NCI-H128 (cell line): ENCODE data around the gene TPRKB.
"Not testable (repeated sequence)": the region's sequence is repeated elsewhere in the genome, so short reads cannot be mapped to it uniquely, and the experiment has no call there.

Experiments used
- DNase-seq: peaks from one replicate; lab custom pipeline; 2025; ENCODE audit not compliant: unreplicated experiment; lab: John Stamatoyannopoulos, UW

TPRKB gene

GRCh38 chr2:73740767-73741166 lies 3.6 kb upstream of the TPRKB start:
- DNase-seq = no peak

DNA sequence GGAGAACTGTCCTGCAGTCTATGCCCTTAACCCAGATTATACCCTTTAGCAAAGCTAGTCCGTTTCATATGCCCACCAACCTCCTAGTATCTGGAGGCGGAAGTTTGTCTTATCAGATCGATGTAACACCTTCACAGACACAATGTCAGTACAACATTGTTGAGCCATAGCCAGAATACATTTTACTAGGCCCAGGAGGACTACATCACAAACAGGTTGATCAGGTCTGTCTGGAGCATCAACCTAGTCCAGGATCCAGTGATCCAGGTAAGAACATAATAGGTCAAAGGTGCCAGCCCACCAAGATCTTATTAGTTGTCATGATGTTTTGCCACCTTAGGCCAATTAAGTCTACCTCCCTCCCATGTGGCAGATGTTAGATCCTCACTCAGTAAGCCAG lies 2.0 kb upstream of the TPRKB start:
- DNase-seq = no peak

- DNase-seq = no peak
These were observed 767 bp downstream of the TPRKB start for GRCh38 chr2:73736378-73736777.

DNA sequence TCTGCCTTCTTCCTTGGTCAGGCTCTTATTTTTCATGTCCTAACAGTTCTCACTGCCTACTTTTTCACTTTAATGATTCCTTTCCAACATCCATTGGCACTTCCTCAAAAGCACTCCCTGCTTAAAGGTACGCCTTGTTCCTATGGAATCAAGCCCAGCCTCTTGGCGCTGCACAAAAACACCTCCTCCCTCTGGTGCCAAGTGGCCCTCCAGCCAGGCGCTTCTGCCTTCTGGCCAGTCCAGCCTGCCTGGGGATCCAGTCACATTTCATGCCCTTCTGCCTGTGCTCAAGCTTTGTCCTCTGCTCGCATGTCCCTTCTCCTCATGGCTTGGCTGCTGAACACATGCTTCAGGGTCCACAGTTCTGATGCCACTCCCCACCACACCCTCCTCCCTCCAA lies 6.3 kb downstream of the TPRKB start:
- no peak for DNase-seq

GRCh38 chr2:73728711-73729110 lies 8.4 kb downstream of the TPRKB start:
- no peak for DNase-seq

- no peak for DNase-seq
These were observed 9.1 kb downstream of the TPRKB start for GRCh38 chr2:73728043-73728442.

DNA sequence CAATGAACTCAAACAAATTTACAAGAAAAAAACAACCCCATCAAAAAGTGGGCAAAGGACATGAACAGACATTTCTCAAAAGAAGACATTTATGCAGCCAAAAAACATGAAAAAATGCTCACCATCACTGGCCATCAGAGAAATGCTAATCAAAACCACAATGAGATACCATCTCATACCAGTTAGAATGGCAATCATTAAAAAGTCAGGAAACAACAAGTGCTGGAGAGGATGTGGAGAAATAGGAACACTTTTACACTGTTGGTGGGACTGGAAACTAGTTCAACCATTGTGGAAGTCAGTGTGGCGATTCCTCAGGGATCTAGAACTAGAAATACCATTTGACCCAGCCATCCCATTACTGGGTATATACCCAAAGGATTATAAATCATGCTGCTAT lies 10.5 kb downstream of the TPRKB start:
- not testable (repeated sequence) for DNase-seq

DNA sequence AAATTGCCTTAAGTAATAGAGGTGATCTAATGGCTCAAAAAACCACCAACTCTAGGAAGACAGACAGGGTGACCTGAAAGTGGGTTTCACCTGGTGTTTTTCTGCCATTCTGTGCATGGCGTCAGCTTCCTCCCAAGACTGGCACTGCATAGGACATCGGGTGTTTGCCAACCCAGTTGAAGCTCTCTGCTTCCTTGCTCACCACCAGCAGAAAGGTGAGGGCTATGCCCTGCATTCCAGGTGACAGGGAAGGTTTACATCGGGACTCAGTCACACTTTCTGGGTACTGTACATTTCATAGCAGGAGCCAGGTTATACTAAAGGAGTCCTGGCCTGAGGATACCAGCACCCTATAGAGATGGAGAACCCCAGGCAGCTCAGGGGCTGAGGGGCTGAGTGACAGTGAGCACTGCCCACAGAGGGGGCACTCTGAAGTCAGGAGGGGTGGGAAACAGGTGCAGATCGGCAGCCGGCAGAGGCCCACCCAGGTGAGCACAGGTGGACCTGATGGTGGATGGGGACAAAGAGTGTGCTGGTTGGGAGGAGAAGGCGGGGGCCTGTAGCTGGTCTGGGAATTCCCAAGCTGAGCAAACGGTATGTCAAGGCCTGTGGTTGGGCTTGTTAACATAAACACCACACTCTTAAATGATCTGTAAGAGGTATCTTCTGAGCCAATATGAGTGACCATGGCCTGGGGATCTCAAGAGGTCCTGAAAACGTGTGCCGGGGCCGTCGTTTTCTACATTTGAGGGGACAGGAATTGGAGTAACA lies 18.1 kb downstream of the TPRKB start:
- no peak for DNase-seq

GRCh38 chr2:73718421-73718820 lies 18.7 kb downstream of the TPRKB start:
- no peak for DNase-seq

GRCh38 chr2:73717695-73718094 lies 19.4 kb downstream of the TPRKB start:
- DNase-seq = not testable (repeated sequence)

DNA sequence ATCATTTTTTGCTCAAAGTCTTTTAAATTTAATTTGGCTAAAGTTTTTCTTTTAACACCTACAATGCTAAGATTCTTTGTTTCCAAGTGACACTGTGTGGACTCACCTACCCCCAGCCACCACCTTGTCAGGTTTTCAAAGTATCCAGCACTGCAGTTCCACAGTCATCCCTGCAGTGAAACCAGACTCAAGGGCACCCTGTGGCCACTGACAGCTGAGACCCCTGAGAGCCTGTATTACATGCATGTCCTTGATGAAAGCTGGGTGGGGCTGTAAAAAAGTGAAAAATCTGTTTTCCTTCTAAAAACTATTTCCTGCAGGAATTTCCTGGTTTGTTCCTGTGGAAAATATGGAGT lies 19.9 kb downstream of the TPRKB start:
- no peak for DNase-seq

DNA sequence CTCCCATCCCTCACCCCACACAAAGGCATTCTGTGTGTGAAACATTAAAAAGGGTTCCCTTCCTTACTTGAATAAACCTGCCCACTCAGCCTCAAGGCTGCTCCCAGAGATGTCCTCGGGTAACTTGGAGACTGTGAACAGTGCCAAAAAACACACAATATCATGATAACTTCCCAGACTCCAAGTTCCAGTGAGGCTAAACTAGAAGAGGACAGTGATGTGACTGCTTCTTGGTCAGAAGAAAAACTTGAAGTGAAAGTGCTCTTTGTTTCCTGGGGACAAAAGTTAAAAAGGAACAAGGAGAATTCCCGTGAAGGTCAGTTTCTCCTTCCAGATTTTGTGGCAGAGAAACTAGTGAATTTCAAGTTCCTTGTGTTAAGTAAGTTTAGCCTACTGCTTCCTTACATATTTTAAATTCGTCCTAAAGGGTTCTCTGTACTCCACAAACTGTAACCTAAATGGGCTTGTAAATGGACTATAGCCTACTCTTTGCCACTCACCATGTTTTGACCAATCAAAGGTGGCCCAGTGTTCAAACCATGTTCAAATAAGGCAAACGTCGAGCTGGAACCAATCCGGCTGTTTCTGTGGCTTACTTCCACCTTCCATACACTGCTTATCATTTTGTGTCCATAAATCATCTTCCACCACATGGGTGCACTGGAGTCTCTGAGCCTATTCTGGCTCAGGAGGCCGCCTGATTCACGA lies 20.4 kb downstream of the TPRKB start:
- no peak for DNase-seq

DNA sequence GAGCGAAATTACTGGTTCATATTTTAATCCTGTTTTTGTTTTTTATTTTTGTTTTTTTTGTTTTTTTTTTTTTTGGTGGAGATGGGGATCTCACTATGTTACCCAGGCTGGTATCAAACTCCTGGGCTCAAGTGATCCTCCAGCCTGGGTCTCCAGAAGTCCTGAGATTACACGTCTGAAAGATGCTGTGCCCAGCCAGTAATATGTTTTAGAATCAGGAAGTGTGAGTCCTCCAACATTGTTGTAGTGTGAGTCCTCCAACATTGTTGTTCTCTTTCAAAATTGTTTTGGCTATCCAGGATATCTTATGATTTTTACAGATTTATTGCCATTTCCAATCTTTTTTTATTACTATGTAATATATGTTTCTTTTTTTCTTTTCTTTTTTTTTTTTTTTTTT lies 23.1 kb downstream of the TPRKB start:
- DNase-seq = no peak

DNA sequence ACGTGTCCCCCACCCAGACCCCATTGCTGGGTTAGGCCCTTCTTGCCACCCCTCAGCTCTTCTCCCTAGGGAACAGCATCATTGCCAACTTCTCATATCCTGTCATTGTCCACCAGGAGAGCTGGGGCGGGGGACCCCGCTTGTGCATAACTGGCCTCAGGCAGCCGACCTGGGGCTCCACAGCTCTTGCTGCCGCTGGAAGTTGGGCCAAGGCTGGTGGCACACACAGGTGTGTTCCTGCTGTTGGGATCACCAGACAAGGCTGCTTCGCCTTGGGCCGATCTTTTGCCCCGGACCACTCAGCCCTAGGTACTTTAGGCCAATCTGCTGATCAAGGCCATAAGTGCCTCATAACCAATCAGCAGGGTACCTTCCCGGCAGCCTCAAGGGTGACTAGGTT lies 28.6 kb downstream of the TPRKB start:
- no peak for DNase-seq

DNA sequence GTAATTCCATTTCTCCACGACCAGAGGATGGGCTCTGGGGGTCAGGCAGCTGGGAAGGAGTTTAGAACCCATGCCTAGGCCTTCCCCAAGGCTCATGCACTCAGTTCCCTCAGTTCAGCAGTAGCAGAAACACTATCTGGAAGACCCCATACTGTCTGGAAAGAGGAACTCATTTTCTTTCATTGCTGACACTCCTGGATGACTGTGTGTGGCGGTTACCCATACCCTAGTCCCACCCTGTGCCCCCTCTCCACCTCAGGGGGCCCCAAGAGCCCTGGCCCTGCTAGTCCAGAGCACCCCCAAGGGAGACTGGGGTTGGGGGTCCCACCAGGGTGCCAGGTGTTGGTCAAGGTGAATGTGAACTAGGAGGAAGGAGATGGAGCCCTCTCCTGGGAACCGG lies 29.5 kb downstream of the TPRKB start:
- no peak for DNase-seq

GRCh38 chr2:73707058-73707457 lies 30.1 kb downstream of the TPRKB start:
- DNase-seq = no peak

GRCh38 chr2:73705091-73705490 lies 32.1 kb downstream of the TPRKB start:
- DNase-seq = no peak

- DNase-seq = no peak
These were observed 32.9 kb downstream of the TPRKB start for GRCh38 chr2:73704285-73704684.

GRCh38 chr2:73703675-73704074 lies 33.5 kb downstream of the TPRKB start:
- DNase-seq = no peak

GRCh38 chr2:73702852-73703493 lies 34.2 kb downstream of the TPRKB start:
- DNase-seq = not testable (repeated sequence)

DNA sequence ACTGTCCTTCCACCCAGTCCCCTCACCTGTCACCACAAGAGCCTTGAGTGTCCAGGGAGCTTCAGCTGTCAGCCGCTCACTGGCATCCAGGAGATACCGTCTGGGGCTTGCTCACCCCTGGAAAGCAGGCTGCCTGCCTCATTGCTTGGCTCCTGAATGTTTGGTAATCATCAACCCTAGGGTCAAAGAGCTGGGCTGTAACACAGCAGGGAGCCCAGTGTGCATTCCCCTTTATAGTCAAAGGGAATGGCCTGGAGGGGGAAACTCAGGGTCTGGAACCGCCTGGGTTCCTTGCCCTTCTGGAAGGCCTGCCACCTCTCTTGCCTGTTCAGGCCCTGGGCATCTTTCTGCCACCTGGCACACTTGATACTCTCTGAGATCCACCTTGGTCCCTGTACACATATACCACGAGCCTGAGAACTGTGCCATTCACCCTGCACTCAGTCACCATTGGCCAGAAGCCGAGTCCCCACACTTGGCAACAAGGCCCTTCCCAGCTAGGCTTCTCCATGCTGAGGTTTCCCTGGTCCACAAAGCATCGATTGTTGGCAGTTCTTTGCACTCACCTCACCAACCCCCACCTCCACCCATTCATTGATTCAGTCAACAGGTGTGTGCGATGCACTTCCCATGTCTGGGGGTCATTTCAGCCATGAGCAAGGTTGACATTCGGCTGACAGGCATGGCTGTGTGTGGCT lies 35.0 kb downstream of the TPRKB start:
- no peak for DNase-seq

DNA sequence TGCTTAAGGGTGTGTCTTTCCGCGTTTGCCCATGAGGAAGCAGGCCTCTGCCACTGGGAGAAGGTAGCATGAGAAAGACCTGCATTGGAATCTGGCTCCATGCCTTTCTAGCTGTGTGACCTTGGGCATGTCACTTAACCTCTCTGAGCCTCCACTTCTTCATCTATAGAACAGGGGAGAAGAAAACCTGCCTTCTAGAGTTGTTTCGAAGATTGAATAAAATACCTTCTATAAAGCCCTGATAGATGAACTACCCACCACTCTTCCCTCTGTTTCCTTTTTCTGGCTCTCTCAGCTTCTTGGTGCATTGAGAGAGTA lies 35.7 kb downstream of the TPRKB start:
- DNase-seq = not testable (repeated sequence)
